ENCODE data around the gene ERCC1.
"Not testable (repeated sequence)": the region's sequence is repeated elsewhere in the genome, so short reads cannot be mapped to it uniquely, and the experiment has no call there.

The ERCC1 gene

GRCh38 chr19:45455707-45456499 is 32.2 kb upstream of the ERCC1 start:
- DNase-seq, result peak; percentile 99

GRCh38 chr19:45451850-45452387 is 28.2 kb upstream of the ERCC1 start:
- no peak for DNase-seq

- DNase-seq, result peak; percentile 77
These were observed 27.6 kb upstream of the ERCC1 start for GRCh38 chr19:45451131-45451849.

GRCh38 chr19:45450012-45450333 is 26.3 kb upstream of the ERCC1 start:
- no peak for DNase-seq

GRCh38 chr19:45448887-45449299 is 25.2 kb upstream of the ERCC1 start:
- no peak for DNase-seq

GRCh38 chr19:45448425-45448756 is 24.7 kb upstream of the ERCC1 start:
- no peak for DNase-seq

GRCh38 chr19:45446944-45447343 is 23.2 kb upstream of the ERCC1 start:
- no peak for DNase-seq

- DNase-seq, result peak; percentile 43
These were observed 22.6 kb upstream of the ERCC1 start for GRCh38 chr19:45446295-45446694.

GRCh38 chr19:45445139-45445538 is 21.4 kb upstream of the ERCC1 start:
- DNase-seq, result no peak

GRCh38 chr19:45444318-45445041 is 20.8 kb upstream of the ERCC1 start:
- DNase-seq, result peak; percentile 67

- peak; percentile 89 for DNase-seq
These were observed 20.0 kb upstream of the ERCC1 start for GRCh38 chr19:45443462-45444317.

GRCh38 chr19:45442778-45443461 is 19.2 kb upstream of the ERCC1 start:
- DNase-seq, result peak; percentile 49

GRCh38 chr19:45442408-45442777 is 18.7 kb upstream of the ERCC1 start:
- DNase-seq, result no peak

- DNase-seq, result peak; percentile 50
These were observed 17.3 kb upstream of the ERCC1 start for GRCh38 chr19:45440873-45441654.

GRCh38 chr19:45440259-45440638 is 16.5 kb upstream of the ERCC1 start:
- no peak for DNase-seq

- peak; percentile 85 for DNase-seq
These were observed 16.0 kb upstream of the ERCC1 start for GRCh38 chr19:45439569-45440258.

GRCh38 chr19:45439190-45439568 is 15.5 kb upstream of the ERCC1 start:
- DNase-seq, result no peak

GRCh38 chr19:45437328-45437727 is 13.6 kb upstream of the ERCC1 start:
- DNase-seq, result no peak

GRCh38 chr19:45432543-45432942 is 8.8 kb upstream of the ERCC1 start:
- not testable (repeated sequence) for DNase-seq

- peak; percentile 79 for DNase-seq
These were observed 7.3 kb upstream of the ERCC1 start for GRCh38 chr19:45431008-45431407.
